ENCODE results near the gene GDF15.

- TF ChIP-seq EZH2 (IDR thresholded peaks at IDR 0.05; ENCODE audit: low read length) (no peak), CTCF (optimal IDR thresholded peaks at IDR 0.05 in 1 of 3, IDR thresholded peaks at IDR 0.05 in 1 of 3, conservative IDR thresholded peaks at IDR 0.05 in 1 of 3; ENCODE audit: extremely low read depth in 1 of 3, insufficient read depth in 2 of 3, low read length in 3 of 3) (no peak)
Observed at GRCh38 chr19:18427743-18428113, 41.8 kb downstream of the GDF15 start.

Measured in keratinocyte (primary cell).